HEK293 (cell line): ENCODE measurements around the gene TGFBI.
A peak's percentile ranks its signal among the peaks of the same experiment; 100 is the strongest.

ENCODE experiments used
- CTCF ChIA-PET: fragments of 350-600 bp; formaldehyde crosslinking; extraction: SDS; loops from one replicate; lab custom pipeline; 2021; ENCODE audit warnings: antibody characterized with exemption; lab: Yijun Ruan, JAX
- POLR2A ChIA-PET: fragments of 300-600 bp; formaldehyde crosslinking; extraction: SDS; loops from one replicate; lab custom pipeline; 2020; ENCODE audit warnings: antibody characterized with exemption, inconsistent platforms; lab: Yijun Ruan, JAX
- H3K27ac ChIP-seq: fragments of 200-500 bp; sonication (Bioruptor generic); 2 replicates; pipeline ENCODE4 v1.5.1; 2014; ENCODE audit warnings: low read depth, low read length, control low read depth, inconsistent platforms; ENCODE audit errors: extremely low read depth
- H3K36me3 ChIP-seq, 2 experiments: fragments of 200-500 bp in 1 of 2; sonication (Bioruptor generic) in 1 of 2; 1 replicate in 1 of 2; 2 replicates in 1 of 2; pipeline ENCODE4 v1.5.1; 2014 to 2017; ENCODE audit warnings: inconsistent platforms in 2 of 2, low read length in 2 of 2; ENCODE audit not compliant: control insufficient read depth in 2 of 2, insufficient read depth in 1 of 2
- H3K4me1 ChIP-seq: fragments of 200-500 bp; sonication (Bioruptor generic); 2 replicates; pipeline ENCODE4 v1.5.1; 2014; ENCODE audit warnings: mild to moderate bottlenecking, low read length, inconsistent platforms; ENCODE audit not compliant: control insufficient read depth, insufficient read depth
- H3K4me3 ChIP-seq: 2 replicates; pipeline ENCODE4 v1.5.1; 2011; ENCODE audit warnings: low read depth, mild to moderate bottlenecking, control low read depth, low read length, moderate library complexity
- H3K9me3 ChIP-seq: fragments of 200-500 bp; sonication (Bioruptor generic); 2 replicates; pipeline ENCODE4 v1.5.1; 2014; ENCODE audit warnings: low read depth, low read length, inconsistent platforms; ENCODE audit not compliant: control insufficient read depth, insufficient read depth
- FEZF1 ChIP-seq: fragments of 450-650 bp; formaldehyde crosslinking; IDR thresholded peaks from 2 replicates; pipeline ENCODE4 v1.5.1; 2016; ENCODE audit warnings: missing biosample characterization, missing genetic modification characterization
- HOXC10 ChIP-seq: sonication (generic); formaldehyde crosslinking; IDR thresholded peaks from 2 replicates; pipeline ENCODE4 v1.8.1; 2023; ENCODE audit warnings: mild to moderate bottlenecking, missing genetic modification reagents
- MYNN ChIP-seq: fragments of 450-650 bp; formaldehyde crosslinking; IDR thresholded peaks from 2 replicates; pipeline ENCODE4 v1.5.1; 2016; ENCODE audit warnings: missing biosample characterization, missing genetic modification characterization, borderline replicate concordance
- MZF1 ChIP-seq: fragments of 450-650 bp; formaldehyde crosslinking; IDR thresholded peaks from 2 replicates; pipeline ENCODE4 v1.5.1; 2017; ENCODE audit warnings: missing biosample characterization, missing genetic modification characterization, borderline replicate concordance
- PATZ1 ChIP-seq: fragments of 450-650 bp; formaldehyde crosslinking; IDR thresholded peaks from 2 replicates; pipeline ENCODE4 v1.5.1; 2016; ENCODE audit warnings: missing biosample characterization, missing genetic modification characterization
- PRDM1 ChIP-seq: fragments of 450-650 bp; formaldehyde crosslinking; IDR thresholded peaks from 2 replicates; pipeline ENCODE4; 2016; ENCODE audit warnings: missing biosample characterization, missing genetic modification characterization
- PRDM6 ChIP-seq: fragments of 450-650 bp; formaldehyde crosslinking; IDR thresholded peaks from 2 replicates; pipeline ENCODE4 v1.5.1; 2017; ENCODE audit warnings: missing biosample characterization, missing genetic modification characterization
- ZBTB49 ChIP-seq: fragments of 450-650 bp; formaldehyde crosslinking; IDR thresholded peaks from 2 replicates; pipeline ENCODE4 v1.5.1; 2016; ENCODE audit warnings: missing biosample characterization, missing genetic modification characterization, low read depth
- ZEB2 ChIP-seq: fragments of 450-650 bp; formaldehyde crosslinking; IDR thresholded peaks from 2 replicates; pipeline ENCODE4 v1.5.1; 2016; ENCODE audit warnings: missing biosample characterization, missing genetic modification characterization
- ZNF140 ChIP-seq: fragments of 450-650 bp; formaldehyde crosslinking; IDR thresholded peaks from 2 replicates; pipeline ENCODE4 v1.5.1; 2016; ENCODE audit warnings: missing biosample characterization, missing genetic modification characterization
- ZNF146 ChIP-seq: fragments of 450-650 bp; formaldehyde crosslinking; IDR thresholded peaks from 2 replicates; pipeline ENCODE4 v1.5.1; 2016; ENCODE audit warnings: missing biosample characterization, missing genetic modification characterization
- ZNF155 ChIP-seq: fragments of 450-650 bp; formaldehyde crosslinking; IDR thresholded peaks from 2 replicates; pipeline ENCODE4 v1.5.1; 2016; ENCODE audit warnings: missing biosample characterization, missing genetic modification characterization
- ZNF354C ChIP-seq: fragments of 450-650 bp; formaldehyde crosslinking; IDR thresholded peaks from 2 replicates; pipeline ENCODE4 v1.5.1; 2016; ENCODE audit warnings: missing biosample characterization, missing genetic modification characterization, low read depth, borderline replicate concordance
- ZNF404 ChIP-seq: fragments of 450-650 bp; formaldehyde crosslinking; IDR thresholded peaks from 2 replicates; pipeline ENCODE4 v1.5.1; 2017; ENCODE audit warnings: missing biosample characterization, missing genetic modification characterization
- ZNF423 ChIP-seq: fragments of 450-650 bp; formaldehyde crosslinking; IDR thresholded peaks from 2 replicates; pipeline ENCODE4 v1.5.1; 2016; ENCODE audit warnings: missing biosample characterization, missing genetic modification characterization
- ZNF433 ChIP-seq: fragments of 450-650 bp; formaldehyde crosslinking; IDR thresholded peaks from 2 replicates; pipeline ENCODE4 v1.5.1; 2016; ENCODE audit warnings: missing biosample characterization, missing genetic modification characterization, low read depth
- ZNF510 ChIP-seq: fragments of 450-650 bp; formaldehyde crosslinking; IDR thresholded peaks from 2 replicates; pipeline ENCODE4 v1.5.1; 2018; ENCODE audit warnings: mild to moderate bottlenecking, missing genetic modification characterization, missing biosample characterization; ENCODE audit not compliant: insufficient replicate concordance
- ZNF513 ChIP-seq: fragments of 450-650 bp; IDR thresholded peaks from 2 replicates; pipeline ENCODE4 v1.5.1; 2018; ENCODE audit warnings: missing biosample characterization, missing genetic modification characterization
- ZNF626 ChIP-seq: fragments of 450-650 bp; sonication (Bioruptor Pico); formaldehyde crosslinking; IDR thresholded peaks from 2 replicates; pipeline ENCODE4 v1.5.1; 2018; ENCODE audit warnings: missing biosample characterization, missing genetic modification characterization, inconsistent platforms
- ZNF639 ChIP-seq: fragments of 450-650 bp; formaldehyde crosslinking; IDR thresholded peaks from 2 replicates; pipeline ENCODE4 v1.5.1; 2016; ENCODE audit warnings: missing biosample characterization, missing genetic modification characterization
- ZSCAN16 ChIP-seq: fragments of 450-650 bp; formaldehyde crosslinking; IDR thresholded peaks from 2 replicates; pipeline ENCODE4 v1.5.1; 2016; ENCODE audit warnings: missing biosample characterization, missing genetic modification characterization
- ZXDB ChIP-seq: fragments of 450-650 bp; formaldehyde crosslinking; IDR thresholded peaks from 2 replicates; pipeline ENCODE4 v1.5.1; 2016; ENCODE audit warnings: missing biosample characterization, missing genetic modification characterization

TGFBI gene

DNA sequence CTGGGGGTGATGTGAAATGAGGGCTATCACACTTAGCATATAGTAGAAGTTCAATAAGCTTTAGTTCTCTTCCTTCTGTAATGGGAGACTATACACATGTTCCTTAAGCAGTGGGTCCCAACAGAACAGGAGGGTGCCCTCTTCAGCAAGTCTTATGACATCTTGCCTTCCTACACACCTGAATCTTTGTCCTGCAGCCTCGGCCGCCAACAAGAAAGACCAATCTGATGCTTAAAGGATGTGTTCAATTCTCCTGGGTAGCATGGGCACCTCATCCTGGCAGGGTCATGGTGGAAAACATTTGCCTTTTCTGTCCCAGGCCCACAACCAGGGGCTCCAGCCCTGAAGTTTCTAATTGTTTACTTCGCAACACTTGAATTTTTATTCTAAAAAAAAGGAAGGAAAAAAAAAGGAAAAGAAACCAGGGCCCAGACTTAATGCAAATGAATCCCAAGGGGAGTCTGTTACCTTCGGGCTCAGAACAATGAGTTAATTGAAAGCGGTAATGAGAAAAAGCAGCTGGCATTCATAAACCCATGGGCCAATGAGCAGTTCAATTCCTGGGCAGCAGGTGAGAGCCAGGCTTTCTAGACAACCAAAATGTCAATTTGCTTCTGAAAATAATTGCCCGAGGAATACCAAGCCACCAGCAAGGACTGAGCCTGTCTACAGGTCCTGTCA lies 77.7 kb downstream of the TGFBI start:
- peaks cover 2% of the 10 kb centered on the region; the same call in 1 of the 2 replicates for H3K4me1 ChIP-seq
- H3K9me3 ChIP-seq, result no peaks in the 10 kb centered on the region
- TF ChIP-seq ZNF513 (tag by site-specific recombination) (no peak), FEZF1 (no peak), MZF1 (tag by site-specific recombination) (no peak), ZNF404 (tag by site-specific recombination) (no peak), ZNF510 (tag by site-specific recombination) (no peak), PATZ1 (tag by site-specific recombination) (no peak), ZNF155 (tag by site-specific recombination) (no peak)
- POLR2A ChIA-PET, result no interaction called here
- CTCF ChIA-PET, result no interaction called here
- no peaks in the 10 kb centered on the region for H3K36me3 ChIP-seq
- H3K27ac ChIP-seq, result no peak overlapping the region
- no peak overlapping the region for H3K4me3 ChIP-seq

DNA sequence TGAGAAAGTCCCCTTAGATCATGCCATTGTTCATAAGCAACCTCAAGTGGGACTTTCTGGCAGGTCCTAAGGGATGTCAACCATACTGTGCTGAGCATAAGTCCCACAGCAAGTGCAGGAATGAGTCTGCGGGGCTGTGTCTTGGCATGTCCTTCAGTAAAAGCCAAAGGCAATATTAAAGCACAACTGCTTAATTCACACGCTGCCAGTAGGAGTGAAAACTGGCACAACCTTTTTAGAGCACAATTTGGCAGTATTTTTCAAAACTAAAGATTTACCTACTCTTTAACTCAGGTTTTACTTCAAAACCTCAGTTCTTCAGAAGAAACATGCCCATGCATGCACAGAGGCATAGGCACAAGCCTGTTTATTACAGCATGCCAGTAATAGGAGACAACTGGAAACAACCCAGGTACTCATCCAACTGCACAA lies 79.4 kb downstream of the TGFBI start:
- no peak overlapping the region for H3K4me3 ChIP-seq
- H3K36me3 ChIP-seq, result no peaks in the 10 kb centered on the region
- ChIA-PET POLR2A (no interaction called here), CTCF (no interaction called here)
- TF ChIP-seq PRDM1 (tag by site-specific recombination) (no peak), PRDM6 (no peak), ZNF433 (tag by site-specific recombination) (no peak), ZXDB (tag by site-specific recombination) (no peak), ZNF639 (tag by site-specific recombination) (no peak), HOXC10 (CRISPR knock-in tag) (no peak)
- peaks cover 2% of the 10 kb centered on the region; the same call in 1 of the 2 replicates for H3K4me1 ChIP-seq
- no peaks in the 10 kb centered on the region for H3K9me3 ChIP-seq
- peak overlapping the region; percentile 24; the same call in 1 of the 2 replicates for H3K27ac ChIP-seq

GRCh38 chr5:136108766-136109165 lies 80.0 kb downstream of the TGFBI start:
- ChIA-PET POLR2A (no interaction called here), CTCF (interaction anchor here (0.6 to 1.3 kb wide), 3 partner anchors 8 to 908 kb away, joined by 3 read pairs; no protein-coding TSS in a partner anchor)
- H3K9me3 ChIP-seq, result no peaks in the 10 kb centered on the region
- no peak overlapping the region for H3K27ac ChIP-seq
- H3K4me3 ChIP-seq, result no peak overlapping the region
- no peaks in the 10 kb centered on the region for H3K36me3 ChIP-seq
- H3K4me1 ChIP-seq, result peaks cover 2% of the 10 kb centered on the region; the same call in 1 of the 2 replicates
- TF ChIP-seq ZNF354C (tag by site-specific recombination) (no peak), ZEB2 (tag by site-specific recombination) (no peak), ZSCAN16 (no peak), ZNF626 (no peak), MYNN (tag by site-specific recombination) (no peak), ZNF423 (tag by site-specific recombination) (no peak), ZBTB49 (tag by site-specific recombination) (no peak), ZNF146 (tag by site-specific recombination) (no peak), ZNF140 (tag by site-specific recombination) (no peak)
